Measurements from ENCODE around the gene CEP63. TPM values are rescaled to one million over a fixed set of nuclear protein-coding genes. Genes with fewer than 3 reads are reported as not detected.
A peak's percentile ranks its signal among the peaks of the same experiment; 100 is the strongest.
"Not testable (repeated sequence)": the region's sequence is repeated elsewhere in the genome, so short reads cannot be mapped to it uniquely, and the experiment has no call there.

Gene CEP63
- total RNA-seq, 1 donor, result 10.2 TPM

DNA sequence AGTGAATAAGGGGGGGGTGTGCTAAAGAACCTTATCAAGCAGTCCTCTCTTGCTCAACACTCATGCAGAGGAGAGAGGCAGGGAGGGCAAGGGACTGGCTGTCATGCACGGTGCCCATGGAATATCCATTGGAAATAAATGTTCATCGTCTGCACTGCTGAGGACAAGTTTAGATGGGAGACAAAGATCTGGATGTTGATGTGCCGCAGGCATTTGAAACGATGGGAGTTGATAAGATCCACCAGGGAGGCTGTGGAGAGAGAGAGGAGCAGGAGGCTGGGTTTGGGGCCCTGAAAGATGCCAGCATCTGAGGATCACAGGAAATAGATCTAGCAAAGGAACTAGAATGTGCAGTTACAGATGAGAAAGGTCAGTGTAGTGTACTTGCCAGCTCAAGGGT lies 76.2 kb downstream of the CEP63 start:
- peaks cover 13% of the 10 kb centered on the region for H3K4me1 ChIP-seq (ENCODE audit: insufficient read depth, low read length)
- H3K27me3 ChIP-seq (ENCODE audit: insufficient read depth, low read length), result no peaks in the 10 kb centered on the region
- no peaks in the 10 kb centered on the region for H3K9me3 ChIP-seq (ENCODE audit: low read depth, low read length)
- no peak overlapping the region for H3K4me3 ChIP-seq (ENCODE audit: low read length)

DNA sequence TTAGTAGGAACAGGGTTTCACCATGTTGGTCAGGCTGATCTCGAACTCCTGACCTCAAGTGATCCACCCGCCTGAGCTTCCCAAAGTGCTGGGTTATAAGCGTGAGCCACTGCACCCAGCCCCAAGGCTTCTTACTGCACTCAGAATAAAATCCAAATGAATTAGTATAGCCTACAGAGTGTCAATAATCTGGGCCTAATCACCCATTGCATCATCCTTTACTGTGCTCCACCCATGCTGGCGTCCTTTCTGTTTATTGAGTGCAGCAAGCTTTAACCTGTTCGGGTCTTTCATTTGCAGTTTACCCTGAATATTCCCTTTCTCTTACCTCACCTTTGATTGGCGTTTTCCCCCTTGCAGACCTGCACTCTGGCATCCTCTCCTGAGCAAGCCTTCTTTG lies 77.7 kb downstream of the CEP63 start:
- Histone ChIP-seq H3K4me1 (ENCODE audit: insufficient read depth, low read length) (peaks cover 13% of the 10 kb centered on the region), H3K4me3 (ENCODE audit: low read length) (no peak overlapping the region), H3K9me3 (ENCODE audit: low read depth, low read length) (no peaks in the 10 kb centered on the region), H3K27me3 (ENCODE audit: insufficient read depth, low read length) (no peaks in the 10 kb centered on the region)

DNA sequence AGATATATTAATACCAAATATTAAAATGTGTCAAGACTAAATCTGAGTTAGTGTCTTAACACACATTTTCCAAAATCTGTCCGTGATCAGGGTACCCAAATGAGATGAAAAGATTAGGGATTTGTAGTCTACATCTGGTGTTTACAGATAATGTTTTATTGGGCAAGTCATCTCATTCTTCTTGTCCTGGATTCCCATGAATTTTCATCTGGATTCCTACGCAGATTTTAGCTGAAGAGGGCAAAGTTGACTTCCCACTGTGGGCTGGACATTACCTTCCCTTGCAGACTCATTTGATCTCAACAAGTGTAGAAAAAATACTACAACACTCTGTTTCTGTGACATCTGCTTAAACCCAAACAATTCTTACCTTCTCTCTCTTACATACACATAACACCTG lies 79.1 kb downstream of the CEP63 start:
- peaks cover 13% of the 10 kb centered on the region for H3K4me1 ChIP-seq (ENCODE audit: insufficient read depth, low read length)
- H3K27me3 ChIP-seq (ENCODE audit: insufficient read depth, low read length), result no peaks in the 10 kb centered on the region
- H3K4me3 ChIP-seq (ENCODE audit: low read length), result no peak overlapping the region
- H3K9me3 ChIP-seq (ENCODE audit: low read depth, low read length), result no peaks in the 10 kb centered on the region

DNA sequence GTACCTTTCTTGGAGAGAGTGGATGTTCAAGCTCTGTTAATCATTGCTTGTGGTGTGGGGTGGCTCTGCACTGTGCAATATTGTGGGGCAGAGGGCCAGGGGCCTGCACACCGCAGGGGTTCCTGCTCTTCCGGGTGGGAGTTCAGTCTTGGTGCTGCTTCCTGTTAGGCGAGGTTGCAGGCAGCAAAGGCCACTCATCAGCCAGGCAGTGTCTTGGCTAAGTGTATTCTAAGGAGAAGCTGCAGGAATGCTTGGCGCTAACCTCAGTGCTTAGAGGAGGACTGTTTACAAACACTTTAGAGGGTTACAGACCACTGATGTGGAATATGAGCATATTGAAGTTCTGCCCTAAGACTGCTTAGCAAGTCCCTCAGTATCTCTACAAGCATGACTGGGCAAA lies 81.7 kb downstream of the CEP63 start:
- peaks cover 4% of the 10 kb centered on the region for H3K4me1 ChIP-seq (ENCODE audit: insufficient read depth, low read length)
- H3K27me3 ChIP-seq (ENCODE audit: insufficient read depth, low read length), result no peaks in the 10 kb centered on the region
- no peaks in the 10 kb centered on the region for H3K9me3 ChIP-seq (ENCODE audit: low read depth, low read length)

DNA sequence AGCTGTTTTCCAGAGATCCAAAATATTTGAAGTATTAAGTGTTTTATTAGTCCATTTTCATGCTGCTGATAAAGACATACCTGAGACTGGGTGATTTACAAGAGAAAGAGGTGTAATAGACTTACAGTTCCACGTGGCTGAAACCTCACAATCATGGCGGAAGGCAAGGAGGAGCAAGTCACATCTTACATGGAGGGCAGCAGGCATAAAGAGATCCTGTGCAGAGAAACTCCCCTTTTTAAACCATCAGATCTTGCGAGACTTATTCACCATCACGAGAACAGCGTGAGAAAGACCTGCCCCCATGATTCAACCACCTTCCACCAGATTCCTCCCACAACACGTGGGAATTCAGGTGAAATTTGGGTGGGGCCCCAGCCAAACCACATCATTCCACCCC lies 82.9 kb downstream of the CEP63 start:
- Histone ChIP-seq H3K9me3 (ENCODE audit: low read depth, low read length) (no peaks in the 10 kb centered on the region), H3K27me3 (ENCODE audit: insufficient read depth, low read length) (no peaks in the 10 kb centered on the region), H3K4me1 (ENCODE audit: insufficient read depth, low read length) (no peaks in the 10 kb centered on the region)

More for the DNA sequence above, 81.7 kb downstream of the CEP63 start:
- H3K4me3 ChIP-seq (ENCODE audit: low read length), result no peak overlapping the region

DNA sequence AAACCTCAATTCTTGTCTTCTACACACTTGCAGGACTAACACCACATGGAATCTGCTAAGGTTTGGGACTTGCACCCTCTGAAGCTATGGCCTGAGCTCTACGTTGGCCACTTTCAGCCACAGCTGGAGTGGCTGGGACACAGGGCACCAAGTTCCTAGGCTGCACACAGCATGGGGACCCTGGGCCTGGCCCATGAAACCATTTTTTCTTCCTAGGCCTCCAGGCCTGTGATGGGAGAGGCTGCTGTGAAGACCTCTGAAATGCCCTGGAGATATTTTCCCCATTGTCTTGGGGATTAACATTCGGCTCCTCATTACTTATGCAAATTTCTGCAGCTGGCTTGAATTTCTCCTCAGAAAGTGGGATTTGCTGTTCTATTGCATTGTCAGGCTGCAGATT lies 84.0 kb downstream of the CEP63 start:
- not testable (repeated sequence) for H3K4me1 ChIP-seq (ENCODE audit: insufficient read depth, low read length); H3K9me3 ChIP-seq (ENCODE audit: low read depth, low read length); H3K4me3 ChIP-seq (ENCODE audit: low read length); H3K27me3 ChIP-seq (ENCODE audit: insufficient read depth, low read length)

More for the DNA sequence above, 82.9 kb downstream of the CEP63 start:
- H3K4me3 ChIP-seq (ENCODE audit: low read length), result no peak overlapping the region

DNA sequence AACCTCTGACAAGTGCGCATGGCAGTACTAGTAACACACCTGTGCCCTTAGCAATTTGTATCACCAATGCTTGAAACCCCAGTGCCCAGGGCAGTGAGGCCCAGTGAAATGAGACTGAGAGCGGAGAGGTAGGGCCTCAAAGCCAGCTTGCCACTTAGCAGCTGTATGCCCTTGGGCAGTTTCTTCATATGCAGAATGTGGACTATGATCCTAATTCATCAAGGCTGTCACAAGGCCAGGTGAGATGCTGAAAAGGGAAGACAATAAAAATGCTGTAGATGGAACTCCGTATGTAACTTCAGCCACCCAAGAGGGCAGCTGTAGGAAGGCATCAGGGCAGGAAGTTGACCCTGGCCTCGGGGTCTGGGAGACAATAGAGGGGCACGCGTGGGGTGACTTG lies 90.6 kb downstream of the CEP63 start:
- H3K27me3 ChIP-seq (ENCODE audit: insufficient read depth, low read length), result no peaks in the 10 kb centered on the region
- H3K4me1 ChIP-seq (ENCODE audit: insufficient read depth, low read length), result no peaks in the 10 kb centered on the region
- no peak overlapping the region for H3K4me3 ChIP-seq (ENCODE audit: low read length)
- H3K9me3 ChIP-seq (ENCODE audit: low read depth, low read length), result no peaks in the 10 kb centered on the region

DNA sequence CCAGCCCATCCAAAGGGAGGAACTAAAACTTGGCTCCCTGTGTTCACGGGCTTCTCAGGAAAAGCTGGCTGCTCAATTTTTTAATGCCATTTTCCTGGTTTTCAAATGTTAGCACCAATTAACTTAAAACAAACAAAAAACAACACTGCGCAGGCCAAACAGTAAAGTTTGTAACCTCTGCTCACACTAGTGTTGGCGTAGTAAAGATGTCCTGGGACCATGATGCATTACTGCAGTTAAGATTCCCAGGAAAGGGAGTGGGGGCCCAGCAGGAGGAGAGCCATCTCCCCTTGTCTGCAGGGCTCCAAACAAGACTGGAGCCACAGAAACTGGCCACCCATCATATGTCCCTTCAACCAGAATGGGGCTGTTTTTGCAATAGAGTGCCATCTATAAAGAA lies 91.0 kb downstream of the CEP63 start:
- no peaks in the 10 kb centered on the region for H3K4me1 ChIP-seq (ENCODE audit: insufficient read depth, low read length)
- no peaks in the 10 kb centered on the region for H3K27me3 ChIP-seq (ENCODE audit: insufficient read depth, low read length)
- no peaks in the 10 kb centered on the region for H3K9me3 ChIP-seq (ENCODE audit: low read depth, low read length)
- H3K4me3 ChIP-seq (ENCODE audit: low read length), result no peak overlapping the region

DNA sequence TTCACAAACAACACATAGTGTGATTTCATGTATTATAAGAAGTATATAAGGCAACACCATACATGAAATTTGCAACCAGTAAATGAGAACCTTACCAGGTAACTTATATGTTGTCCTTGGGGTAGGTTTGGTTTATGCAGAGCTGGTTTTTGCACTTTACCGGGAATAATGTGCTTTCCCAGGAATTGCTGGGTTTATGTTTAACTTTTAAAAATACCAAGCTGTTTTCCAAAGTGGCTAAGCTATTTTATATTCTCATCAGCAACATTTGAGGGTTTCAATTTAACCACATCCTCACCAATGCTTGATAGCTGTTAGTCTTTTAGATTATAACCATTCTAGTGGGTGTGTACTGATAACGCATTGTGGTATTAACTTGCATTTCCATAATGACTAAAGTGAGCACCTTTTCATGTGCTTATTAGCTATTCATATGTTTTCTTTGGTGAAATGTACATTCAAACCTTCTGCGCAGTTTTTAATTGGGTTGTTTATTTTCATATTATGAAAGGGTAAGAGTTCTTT lies 93.3 kb downstream of the CEP63 start:
- Histone ChIP-seq H3K9me3 (ENCODE audit: low read depth, low read length) (no peaks in the 10 kb centered on the region), H3K4me1 (ENCODE audit: insufficient read depth, low read length) (no peaks in the 10 kb centered on the region), H3K27me3 (ENCODE audit: insufficient read depth, low read length) (no peaks in the 10 kb centered on the region), H3K4me3 (ENCODE audit: low read length) (no peak overlapping the region)

DNA sequence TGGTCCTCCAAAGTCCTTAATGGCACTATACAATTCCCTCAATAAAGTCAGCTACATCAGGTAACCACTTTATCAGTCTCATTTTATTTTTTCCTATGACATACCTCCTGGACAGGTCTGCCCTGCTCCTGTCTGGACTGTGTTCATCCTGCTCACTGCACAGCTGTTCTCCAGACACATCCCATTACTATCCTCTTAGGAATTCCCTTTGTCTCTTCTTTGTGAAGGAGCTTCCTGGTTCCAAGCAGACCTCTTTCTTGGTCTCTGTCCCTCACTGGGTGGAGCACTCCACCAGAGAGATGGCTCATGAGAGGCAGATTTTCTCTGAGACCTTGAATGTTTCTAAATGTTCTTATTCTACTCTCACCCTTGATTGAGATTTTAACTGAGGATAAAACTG lies 104.9 kb downstream of the CEP63 start:
- H3K9me3 ChIP-seq (ENCODE audit: low read depth, low read length), result no peaks in the 10 kb centered on the region
- H3K27me3 ChIP-seq (ENCODE audit: insufficient read depth, low read length), result no peaks in the 10 kb centered on the region
- no peak overlapping the region for H3K4me3 ChIP-seq (ENCODE audit: low read length)
- H3K4me1 ChIP-seq (ENCODE audit: insufficient read depth, low read length), result peaks cover 9% of the 10 kb centered on the region

DNA sequence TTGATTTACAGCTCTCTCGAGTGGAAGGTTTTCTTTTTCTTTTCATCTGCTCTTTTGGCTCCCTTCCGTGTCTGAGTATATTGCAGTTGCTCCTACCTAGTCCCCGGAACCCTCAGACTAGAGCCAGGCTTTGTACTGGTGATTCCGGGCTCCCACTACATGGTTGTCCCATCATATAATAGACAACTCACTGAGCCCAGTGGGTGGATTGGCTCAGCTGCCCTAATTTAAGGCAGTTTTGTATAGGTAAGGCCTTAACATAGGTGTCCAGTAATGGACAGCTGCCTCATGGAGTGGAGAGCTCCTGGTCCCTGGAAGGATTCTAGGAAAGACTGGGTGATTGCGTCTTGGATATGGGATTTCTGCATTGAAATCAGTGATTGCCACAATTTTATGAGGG lies 106.9 kb downstream of the CEP63 start:
- H3K27me3 ChIP-seq (ENCODE audit: insufficient read depth, low read length), result no peaks in the 10 kb centered on the region

DNA sequence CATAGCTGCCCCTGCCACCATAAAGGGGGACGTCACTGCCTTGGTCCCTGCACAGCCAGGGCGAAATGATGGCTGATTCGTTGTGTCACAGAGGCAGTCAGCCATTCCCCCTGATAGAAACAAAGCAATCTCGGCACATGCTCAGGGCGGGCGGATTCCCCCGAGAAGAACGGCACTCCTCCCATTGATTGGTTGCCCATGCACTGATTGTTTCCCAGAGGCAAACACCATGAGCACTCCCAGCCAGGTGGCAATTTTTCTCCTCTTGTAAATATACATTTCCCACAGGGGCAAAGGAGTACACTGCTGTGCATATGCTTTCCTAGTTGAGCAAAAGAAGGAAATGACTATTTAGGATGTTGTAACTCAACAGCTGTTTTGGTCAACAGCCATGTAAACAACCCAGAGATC lies 108.5 kb downstream of the CEP63 start:
- Histone ChIP-seq H3K9me3 (ENCODE audit: low read depth, low read length) (no peaks in the 10 kb centered on the region), H3K4me1 (ENCODE audit: insufficient read depth, low read length) (peaks cover 25% of the 10 kb centered on the region), H3K4me3 (ENCODE audit: low read length) (no peak overlapping the region), H3K27me3 (ENCODE audit: insufficient read depth, low read length) (no peaks in the 10 kb centered on the region)

More for the DNA sequence above, 106.9 kb downstream of the CEP63 start:
- H3K4me1 ChIP-seq (ENCODE audit: insufficient read depth, low read length), result peaks cover 17% of the 10 kb centered on the region
- no peaks in the 10 kb centered on the region for H3K9me3 ChIP-seq (ENCODE audit: low read depth, low read length)
- H3K4me3 ChIP-seq (ENCODE audit: low read length), result no peak overlapping the region

DNA sequence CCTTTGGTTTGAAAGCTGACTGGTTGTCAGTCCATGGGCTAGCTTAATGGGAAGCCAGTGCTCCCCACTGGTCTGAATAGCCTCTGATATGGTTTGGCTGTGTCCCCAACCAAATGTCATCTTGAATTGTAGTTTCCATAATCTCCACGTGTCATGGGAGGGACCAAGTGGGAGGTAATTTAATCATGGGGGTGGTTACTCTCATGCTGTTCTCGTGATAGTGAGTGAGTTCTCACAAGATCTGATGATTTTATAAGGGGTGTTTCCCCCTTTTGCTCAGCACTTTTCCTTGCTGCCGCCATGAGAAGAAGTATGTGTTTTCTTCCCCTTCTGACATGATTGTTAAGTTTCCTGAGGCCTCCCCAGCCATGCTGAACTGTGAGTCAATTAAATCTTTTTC lies 109.1 kb downstream of the CEP63 start:
- H3K4me3 ChIP-seq (ENCODE audit: low read length); H3K27me3 ChIP-seq (ENCODE audit: insufficient read depth, low read length); H3K9me3 ChIP-seq (ENCODE audit: low read depth, low read length): not testable (repeated sequence)
- H3K4me1 ChIP-seq (ENCODE audit: insufficient read depth, low read length), result peaks cover 25% of the 10 kb centered on the region

DNA sequence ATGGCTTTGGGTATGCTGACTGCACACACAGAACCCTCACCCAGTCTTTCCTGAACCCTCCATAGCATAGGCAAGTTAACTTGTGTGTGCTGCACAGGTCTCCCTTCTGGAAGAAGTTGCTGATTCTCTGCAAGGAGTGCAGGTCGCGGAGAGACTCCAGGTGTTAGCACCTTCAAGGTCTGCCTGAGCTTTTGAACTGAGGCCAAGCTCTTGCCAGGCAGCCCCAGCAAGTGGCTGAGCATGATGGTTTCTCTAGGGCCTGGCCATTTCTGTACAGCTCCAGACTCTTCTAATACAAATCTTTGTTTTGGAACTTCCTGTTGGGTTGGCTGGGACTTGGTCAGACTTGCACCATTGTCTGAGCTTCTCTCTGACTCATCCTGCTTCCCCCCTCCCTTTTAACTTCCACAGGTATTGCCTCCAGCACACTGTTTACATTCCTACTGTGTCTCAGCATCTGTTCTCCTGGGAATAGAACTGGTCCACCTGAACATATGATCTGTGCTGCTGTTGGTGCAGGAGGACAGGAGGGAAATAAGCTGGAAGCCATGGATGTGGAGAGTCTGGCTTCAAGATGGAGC lies 111.6 kb downstream of the CEP63 start:
- H3K4me3 ChIP-seq (ENCODE audit: low read length), result no peak overlapping the region
- H3K4me1 ChIP-seq (ENCODE audit: insufficient read depth, low read length), result peaks cover 31% of the 10 kb centered on the region
- no peaks in the 10 kb centered on the region for H3K27me3 ChIP-seq (ENCODE audit: insufficient read depth, low read length)
- H3K9me3 ChIP-seq (ENCODE audit: low read depth, low read length), result no peaks in the 10 kb centered on the region

DNA sequence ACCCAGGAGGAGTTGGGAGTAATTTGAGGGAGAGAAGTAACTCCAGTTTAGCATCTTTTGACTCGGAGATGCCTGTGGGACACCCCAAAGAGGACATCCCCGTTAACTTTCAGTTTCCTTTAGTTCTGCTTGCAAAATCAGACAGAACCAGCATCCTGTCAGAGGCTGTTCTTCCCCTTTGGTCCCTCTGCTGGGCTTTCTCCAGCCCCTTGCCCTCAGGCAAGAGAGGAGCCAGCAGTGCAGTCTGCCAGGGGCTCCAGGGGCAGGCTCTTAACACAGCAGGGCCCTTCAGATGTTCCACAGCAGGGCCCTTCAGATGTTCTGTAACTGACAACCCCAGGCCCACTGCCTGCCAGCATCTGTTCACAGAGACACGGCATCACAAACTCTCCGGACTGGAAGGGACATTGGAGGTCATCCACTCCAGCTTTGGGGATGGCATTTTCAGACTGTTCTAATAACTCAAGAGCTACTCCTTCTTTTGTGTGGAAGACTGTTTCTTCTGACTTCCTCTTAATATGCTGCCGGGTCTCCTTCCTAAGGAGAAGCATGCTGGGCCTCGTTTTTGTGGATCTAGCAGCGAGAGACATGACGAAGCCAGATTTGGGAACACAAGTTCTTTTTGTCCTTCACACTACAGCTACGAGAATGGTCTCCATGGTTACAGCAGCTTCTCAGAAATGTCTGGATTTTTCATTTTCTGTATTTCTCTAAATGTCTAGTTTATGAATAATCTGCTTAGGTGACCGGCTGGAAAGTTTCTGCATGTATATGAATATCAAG lies 113.1 kb downstream of the CEP63 start:
- Histone ChIP-seq H3K9me3 (ENCODE audit: low read depth, low read length) (no peaks in the 10 kb centered on the region), H3K27me3 (ENCODE audit: insufficient read depth, low read length) (no peaks in the 10 kb centered on the region), H3K4me1 (ENCODE audit: insufficient read depth, low read length) (peaks cover 44% of the 10 kb centered on the region), H3K4me3 (ENCODE audit: low read length) (peak overlapping the region; percentile 7)

DNA sequence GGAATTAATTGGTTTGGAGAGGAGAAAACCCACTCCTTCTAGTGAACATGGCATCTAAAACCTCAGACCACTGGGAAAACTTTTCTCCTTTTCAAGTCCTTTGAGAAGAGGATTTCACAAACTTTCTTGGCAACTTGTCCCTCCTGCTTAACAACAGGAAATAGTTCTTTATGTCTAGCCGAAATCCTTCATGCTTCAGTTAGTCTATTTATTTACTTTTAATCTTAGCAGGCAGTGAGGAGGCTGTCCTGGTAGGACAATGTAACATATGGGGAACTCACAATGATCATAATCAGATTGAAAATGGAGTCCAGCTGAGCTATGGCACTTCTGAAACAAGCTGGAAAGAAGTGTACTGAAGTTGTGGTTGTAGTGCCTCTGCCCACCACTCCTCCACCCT lies 114.3 kb downstream of the CEP63 start:
- Histone ChIP-seq H3K9me3 (ENCODE audit: low read depth, low read length) (no peaks in the 10 kb centered on the region), H3K4me3 (ENCODE audit: low read length) (no peak overlapping the region), H3K27me3 (ENCODE audit: insufficient read depth, low read length) (no peaks in the 10 kb centered on the region)

More for the DNA sequence above, 114.3 kb downstream of the CEP63 start:
- H3K4me1 ChIP-seq (ENCODE audit: insufficient read depth, low read length), result peaks cover 38% of the 10 kb centered on the region
